GM19452 (cell line): ENCODE data around the gene RHOC.
A peak's percentile ranks its signal among the peaks of the same experiment; 100 is the strongest.

Experiments
- ATAC-seq: cut with Tn5 transposase; IDR thresholded peaks from one replicate; pipeline ENCODE4 v1.9.1; 2021; ENCODE audit not compliant: unreplicated experiment

The RHOC gene

DNA sequence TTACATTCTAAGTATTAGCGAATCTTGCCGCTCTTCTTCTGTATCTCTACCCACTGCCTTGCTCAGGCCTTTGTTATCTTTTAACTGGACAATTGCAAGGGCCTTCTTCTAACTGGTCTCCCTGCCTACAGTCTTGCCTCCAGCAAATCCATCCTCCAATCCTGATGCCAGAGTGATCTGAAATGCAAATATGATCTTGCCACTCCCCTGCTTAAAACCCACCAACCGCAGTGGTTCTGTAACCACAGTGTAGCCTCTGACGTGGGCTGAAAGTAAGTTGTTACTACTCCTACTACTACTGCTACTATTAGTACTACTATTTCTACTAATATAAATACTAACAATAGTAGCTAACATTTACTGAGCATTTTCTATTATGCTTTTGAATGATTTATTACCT, 20.1 kb downstream of the RHOC start:
- ATAC-seq = no peak

- ATAC-seq = no peak
Measured at GRCh38 chr1:112686417-112686816, 20.5 kb downstream of the RHOC start.

DNA sequence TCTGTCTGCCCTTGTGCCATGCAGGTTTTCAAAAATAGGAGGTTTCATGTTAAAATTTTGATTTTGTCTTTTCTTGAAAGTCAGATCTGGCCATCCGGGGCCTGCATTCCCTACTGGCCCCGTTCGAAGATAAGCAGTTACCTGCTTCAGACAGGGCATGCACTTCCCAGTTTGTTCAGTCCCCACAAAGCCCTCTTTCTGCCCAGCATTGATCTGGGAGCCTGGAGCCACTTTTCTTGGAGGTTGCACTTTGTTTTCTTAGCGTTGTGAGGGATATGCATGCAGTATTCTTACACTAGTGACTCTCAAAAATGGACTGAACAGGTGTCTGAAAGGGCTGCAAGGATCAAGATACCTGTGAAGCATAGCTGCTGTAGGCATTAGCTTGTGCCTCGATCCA, 21.0 kb downstream of the RHOC start:
- no peak for ATAC-seq

- ATAC-seq = no peak
Measured at GRCh38 chr1:112678605-112679004, 28.3 kb downstream of the RHOC start.

GRCh38 chr1:112677501-112677900, 29.4 kb downstream of the RHOC start:
- no peak for ATAC-seq

GRCh38 chr1:112676543-112676942, 30.4 kb downstream of the RHOC start:
- ATAC-seq = no peak

DNA sequence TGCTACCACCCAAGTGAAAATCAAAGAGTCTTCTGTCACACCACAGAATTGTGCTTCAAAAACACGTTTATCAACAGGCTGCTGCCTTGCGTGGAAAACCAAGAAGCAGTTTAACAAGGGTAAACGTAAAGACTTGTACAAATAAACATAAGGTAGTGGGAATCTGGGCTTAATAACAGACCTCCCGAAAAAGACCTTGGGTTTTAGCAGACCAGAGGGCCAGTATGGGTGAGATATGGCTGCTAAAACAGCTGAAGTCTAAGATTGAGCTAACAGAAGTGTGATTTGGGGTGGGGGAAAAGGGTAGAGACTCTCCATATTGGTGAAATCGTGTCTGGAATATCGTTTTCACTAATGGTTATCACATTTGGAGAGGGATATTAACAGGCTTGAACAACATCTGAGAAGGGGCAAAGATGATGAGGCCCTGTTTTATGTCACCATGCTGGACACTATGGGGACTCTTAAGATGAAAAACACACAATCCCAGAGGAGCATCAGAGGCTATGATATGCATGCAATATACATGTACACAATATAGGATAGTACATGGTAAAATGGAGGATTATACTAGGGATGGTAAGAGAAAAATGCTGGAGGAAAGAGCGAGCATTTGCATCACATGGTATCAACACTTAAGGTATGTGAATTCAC, 31.1 kb downstream of the RHOC start:
- no peak for ATAC-seq

GRCh38 chr1:112674986-112675727, 31.8 kb downstream of the RHOC start:
- peak; percentile 36 for ATAC-seq

DNA sequence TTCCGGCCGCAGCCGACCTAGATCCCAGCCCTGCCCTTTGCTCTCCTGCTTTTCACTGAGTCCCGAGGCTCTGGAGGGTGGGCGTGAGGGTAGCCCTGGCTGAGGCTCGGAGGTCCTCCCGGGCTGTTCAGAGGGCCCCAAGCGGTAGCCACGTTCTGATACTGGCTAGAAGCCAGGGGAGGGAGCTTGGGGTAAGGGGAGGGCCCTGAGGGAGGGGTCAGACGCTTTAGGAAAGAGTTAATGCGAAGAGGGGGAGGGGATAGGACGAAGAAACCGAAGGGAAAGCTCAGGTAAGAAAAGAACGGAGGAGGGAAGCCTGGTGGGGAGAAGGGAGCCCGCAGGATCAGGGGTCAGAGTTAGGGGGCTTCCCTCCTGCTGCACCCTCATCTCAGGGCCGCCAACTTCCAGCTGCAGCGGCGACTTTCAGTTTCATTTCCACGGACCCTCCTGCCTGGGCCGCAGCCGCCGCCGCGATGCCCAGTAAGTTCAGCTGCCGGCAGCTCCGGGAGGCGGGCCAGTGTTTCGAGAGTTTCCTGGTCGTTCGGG, 32.4 kb downstream of the RHOC start, which contains the start of gene MOV10:
TSS of gene MOV10 (plus strand) at position 220 of the 546 bp plus-strand sequence. CDS start at position 474, 254 bp downstream.
- peak; percentile 57 for ATAC-seq

- no peak for ATAC-seq
Measured at GRCh38 chr1:112673592-112674439, 33.1 kb downstream of the RHOC start.

- no peak for ATAC-seq
Measured at GRCh38 chr1:112672842-112673241, 34.1 kb downstream of the RHOC start.

DNA sequence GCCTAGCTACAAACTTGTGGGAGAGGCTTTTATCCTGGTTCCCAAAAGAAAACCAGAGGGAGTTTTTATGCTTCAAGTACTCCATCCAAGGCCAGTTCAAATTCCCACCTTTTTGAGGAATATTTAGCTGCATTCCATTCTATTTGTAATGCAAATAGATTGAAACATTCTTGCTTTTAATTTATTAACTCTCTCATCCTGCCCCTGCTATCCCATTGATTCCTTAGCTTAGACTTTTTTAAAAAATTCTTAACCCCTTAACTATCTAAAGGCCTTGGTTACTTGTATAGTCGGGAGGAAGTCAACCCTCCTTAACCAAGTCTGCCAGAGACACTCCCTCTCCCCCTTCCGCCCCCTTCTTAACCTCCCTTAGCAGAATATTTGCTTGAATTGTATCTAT, 34.9 kb downstream of the RHOC start:
- ATAC-seq = no peak

GRCh38 chr1:112666946-112667345, 40.0 kb downstream of the RHOC start:
- no peak for ATAC-seq

DNA sequence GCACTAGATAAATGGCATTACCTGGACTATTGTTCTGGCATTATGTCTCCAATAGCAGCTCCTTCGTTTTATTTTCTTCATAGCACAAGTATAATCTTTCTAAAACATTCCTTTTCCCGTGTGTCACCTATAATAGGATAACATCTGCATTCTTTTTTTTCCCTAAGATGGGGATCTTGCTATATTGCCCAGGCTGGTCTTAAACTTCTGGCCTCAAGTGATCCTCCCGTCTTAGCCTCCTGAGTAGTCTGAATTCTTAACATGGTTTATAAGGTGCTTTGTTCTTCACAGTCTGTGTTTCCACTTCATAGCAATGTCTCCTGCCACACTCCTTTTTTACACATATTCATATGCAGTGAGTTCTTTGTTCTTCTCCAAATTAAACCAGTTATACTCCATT, 41.1 kb downstream of the RHOC start:
- no peak for ATAC-seq

DNA sequence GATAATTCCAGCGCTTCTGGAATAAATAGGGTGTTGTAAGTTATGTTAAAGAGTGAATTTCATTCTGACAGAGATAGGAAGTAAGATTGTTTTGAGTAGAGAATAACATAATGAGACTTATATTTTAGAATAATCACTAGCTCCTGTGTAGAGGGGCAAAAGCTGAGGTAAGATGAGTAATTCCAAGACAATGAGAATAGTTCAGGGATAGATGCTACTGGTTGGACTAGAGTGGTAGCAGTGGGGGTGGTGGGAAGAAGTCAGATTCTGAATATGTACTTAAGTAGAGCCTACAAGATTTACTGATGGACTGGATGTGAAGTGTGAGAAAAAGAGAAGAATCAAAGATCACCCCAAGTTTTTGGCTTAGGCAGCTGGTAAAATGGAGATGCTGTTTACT, 55.7 kb downstream of the RHOC start:
- ATAC-seq = no peak
